Large intestine (tissue), 3 donors: ENCODE measurements around the gene ARHGAP28. TPM values are rescaled to one million over a fixed set of nuclear protein-coding genes. Genes with fewer than 3 reads are reported as not detected.

Source experiments
- DNase-seq, 2 donors: peaks; one replicate each; pipeline versions ENCODE4 v3.0.0 to v3.0.0-alpha.2; 2013
- H3K27ac ChIP-seq: one replicate; pipeline ENCODE4 v1.5.1; 2013; ENCODE audit warnings: low read length
- H3K27me3 ChIP-seq: 2 replicates; pipeline ENCODE4 v1.6.1; 2013; ENCODE audit warnings: low read length; ENCODE audit not compliant: control insufficient read depth, insufficient read depth
- H3K36me3 ChIP-seq: 2 replicates; pipeline ENCODE4 v1.6.1; 2013; ENCODE audit warnings: low read length; ENCODE audit not compliant: control insufficient read depth, insufficient read depth
- H3K4me1 ChIP-seq: one replicate; pipeline ENCODE4 v1.6.1; 2013; ENCODE audit warnings: low read length; ENCODE audit not compliant: control insufficient read depth, insufficient read depth
- H3K4me3 ChIP-seq: one replicate; pipeline ENCODE4 v1.5.1; 2013; ENCODE audit warnings: low read length
- H3K9me3 ChIP-seq: one replicate; pipeline ENCODE4 v1.6.1; 2013; ENCODE audit warnings: mild to moderate bottlenecking, low read depth, low read length, moderate library complexity; ENCODE audit not compliant: control insufficient read depth
- WGBS: methylation state at CpG from one replicate; pipeline ENCODE4 v1.1.5; 2013; ENCODE audit warnings: low lambda C conversion rate; ENCODE audit not compliant: insufficient coverage; 5-methylcytosine and 5-hydroxymethylcytosine counted together
- polyA plus RNA-seq: library from polyadenylated mRNA; unstranded; fragments of 120-200 nt; gene quantifications from one replicate; pipeline ENCODE4 v1.2.1, GENCODE V29; 2013

Gene ARHGAP28
- polyA plus RNA-seq, 1 donor: 13.7 TPM

- 92% methylated on average over 2 of the region's 4 CpGs for WGBS
These were observed 210.5 kb downstream of the ARHGAP28 start for GRCh38 chr18:6939972-6940371.

GRCh38 chr18:6940451-6940850, 210.9 kb downstream of the ARHGAP28 start:
- no CpG with 5 or more reads among the region's 9 CpGs for WGBS
- no peaks in the 10 kb centered on the region for H3K36me3 ChIP-seq
- no peak for DNase-seq
- H3K9me3 ChIP-seq: no peaks in the 10 kb centered on the region
- H3K27me3 ChIP-seq: no peaks in the 10 kb centered on the region
- no peak overlapping the region for H3K4me3 ChIP-seq
- H3K27ac ChIP-seq: no peak overlapping the region
- no peaks in the 10 kb centered on the region for H3K4me1 ChIP-seq

More at GRCh38 chr18:6939972-6940371, 210.5 kb downstream of the ARHGAP28 start:
- no peak overlapping the region for H3K27ac ChIP-seq
- no peaks in the 10 kb centered on the region for H3K27me3 ChIP-seq
- no peak overlapping the region for H3K4me3 ChIP-seq
- H3K36me3 ChIP-seq: no peaks in the 10 kb centered on the region
- no peaks in the 10 kb centered on the region for H3K9me3 ChIP-seq
- no peaks in the 10 kb centered on the region for H3K4me1 ChIP-seq
- DNase-seq: no peak

GRCh38 chr18:6941996-6942395, 212.5 kb downstream of the ARHGAP28 start:
- Histone ChIP-seq H3K27ac (no peak overlapping the region), H3K27me3 (no peaks in the 10 kb centered on the region), H3K36me3 (no peaks in the 10 kb centered on the region), H3K9me3 (no peaks in the 10 kb centered on the region), H3K4me1 (peaks cover 1% of the 10 kb centered on the region), H3K4me3 (no peak overlapping the region)
- no peak for DNase-seq
- WGBS: 100% methylated on average over 2 of the region's 11 CpGs

- DNase-seq: no peak
- 83% methylated on average over 1 of the region's 3 CpGs for WGBS
- Histone ChIP-seq H3K4me3 (no peak overlapping the region), H3K9me3 (no peaks in the 10 kb centered on the region), H3K27ac (no peak overlapping the region), H3K27me3 (no peaks in the 10 kb centered on the region), H3K36me3 (no peaks in the 10 kb centered on the region), H3K4me1 (peaks cover 9% of the 10 kb centered on the region)
These were observed 213.2 kb downstream of the ARHGAP28 start for GRCh38 chr18:6942742-6943141.

GRCh38 chr18:6943143-6943542, 213.6 kb downstream of the ARHGAP28 start:
- no CpG with 5 or more reads among the region's 6 CpGs for WGBS
- Histone ChIP-seq H3K4me1 (peaks cover 13% of the 10 kb centered on the region), H3K9me3 (no peaks in the 10 kb centered on the region), H3K36me3 (no peaks in the 10 kb centered on the region), H3K27ac (no peak overlapping the region), H3K4me3 (no peak overlapping the region), H3K27me3 (no peaks in the 10 kb centered on the region)
- no peak for DNase-seq

- H3K36me3 ChIP-seq: no peaks in the 10 kb centered on the region
- 20% methylated on average over 1 of the region's 10 CpGs for WGBS
- peaks cover 37% of the 10 kb centered on the region for H3K4me1 ChIP-seq
- DNase-seq: peak; percentile 54 to 76
- H3K27ac ChIP-seq: peak overlapping the region; percentile 30
- no peaks in the 10 kb centered on the region for H3K27me3 ChIP-seq
- H3K9me3 ChIP-seq: no peaks in the 10 kb centered on the region
- no peak overlapping the region for H3K4me3 ChIP-seq
These were observed 218.0 kb downstream of the ARHGAP28 start for GRCh38 chr18:6947338-6948030.

- peak in 1 of 2 donors; percentile 14 for DNase-seq
- no peaks in the 10 kb centered on the region for H3K9me3 ChIP-seq
- H3K4me1 ChIP-seq: peaks cover 37% of the 10 kb centered on the region
- WGBS: 100% methylated on average over 1 of the region's 16 CpGs
- no peaks in the 10 kb centered on the region for H3K27me3 ChIP-seq
- H3K4me3 ChIP-seq: no peak overlapping the region
- peak overlapping the region; percentile 30 for H3K27ac ChIP-seq
- H3K36me3 ChIP-seq: no peaks in the 10 kb centered on the region
These were observed 219.0 kb downstream of the ARHGAP28 start for GRCh38 chr18:6948281-6949055.

GRCh38 chr18:6949800-6950586, 220.5 kb downstream of the ARHGAP28 start:
- no peaks in the 10 kb centered on the region for H3K27me3 ChIP-seq
- H3K4me3 ChIP-seq: no peak overlapping the region
- no CpG with 5 or more reads among the region's 11 CpGs for WGBS
- DNase-seq: peak; percentile 23 to 77
- H3K27ac ChIP-seq: peak overlapping the region; percentile 55
- H3K4me1 ChIP-seq: peaks cover 37% of the 10 kb centered on the region
- H3K9me3 ChIP-seq: no peaks in the 10 kb centered on the region
- H3K36me3 ChIP-seq: no peaks in the 10 kb centered on the region

GRCh38 chr18:6950641-6951040, 221.1 kb downstream of the ARHGAP28 start:
- Histone ChIP-seq H3K27me3 (no peaks in the 10 kb centered on the region), H3K27ac (peak overlapping the region; percentile 55), H3K36me3 (no peaks in the 10 kb centered on the region), H3K4me1 (peaks cover 37% of the 10 kb centered on the region), H3K4me3 (no peak overlapping the region), H3K9me3 (no peaks in the 10 kb centered on the region)
- peak in 1 of 2 donors; percentile 32 for DNase-seq
- WGBS: no CpG with 5 or more reads among the region's 14 CpGs
